CD4-positive, alpha-beta T cell treated with Interleukin-17A for 1 hour (primary cell): ENCODE results near the gene SPATC1L.

ENCODE experiments used
- DNase-seq: peaks from one replicate; pipeline ENCODE4 v3.0.0-alpha.2; 2020

The SPATC1L gene

GRCh38 chr21:46129846-46130651 lies 54.2 kb downstream of the SPATC1L start:
- no peak for DNase-seq

DNA sequence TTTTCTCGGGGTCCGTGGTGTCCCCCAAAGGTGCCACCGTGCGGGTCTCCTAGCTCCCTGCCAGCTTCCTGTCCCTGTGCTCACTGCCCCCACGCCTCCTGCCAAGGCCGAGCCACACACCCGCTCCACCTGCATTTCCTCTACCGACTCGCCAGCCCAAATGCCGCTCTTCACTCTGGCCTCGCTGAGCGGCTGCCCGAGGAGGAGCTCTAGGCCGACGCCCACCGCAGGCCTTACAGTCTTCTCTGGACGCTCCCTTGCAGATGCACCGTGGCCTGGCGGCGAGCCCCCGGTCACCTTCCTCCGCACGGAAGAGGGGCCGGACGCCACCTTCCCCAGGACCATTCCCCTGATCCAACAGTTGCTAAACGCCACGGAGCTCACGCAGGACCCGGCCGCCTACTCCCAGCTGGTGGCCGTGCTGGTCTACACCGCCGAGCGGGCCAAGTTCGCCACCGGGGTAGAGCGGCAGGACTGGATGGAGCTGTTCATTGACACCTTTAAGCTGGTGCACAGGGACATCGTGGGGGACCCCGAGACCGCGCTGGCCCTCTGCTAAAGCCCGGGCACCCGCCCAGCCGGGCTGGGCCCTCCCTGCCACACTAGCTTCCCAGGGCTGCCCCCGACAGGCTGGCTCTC lies 55.2 kb downstream of the SPATC1L start:
- DNase-seq = no peak

DNA sequence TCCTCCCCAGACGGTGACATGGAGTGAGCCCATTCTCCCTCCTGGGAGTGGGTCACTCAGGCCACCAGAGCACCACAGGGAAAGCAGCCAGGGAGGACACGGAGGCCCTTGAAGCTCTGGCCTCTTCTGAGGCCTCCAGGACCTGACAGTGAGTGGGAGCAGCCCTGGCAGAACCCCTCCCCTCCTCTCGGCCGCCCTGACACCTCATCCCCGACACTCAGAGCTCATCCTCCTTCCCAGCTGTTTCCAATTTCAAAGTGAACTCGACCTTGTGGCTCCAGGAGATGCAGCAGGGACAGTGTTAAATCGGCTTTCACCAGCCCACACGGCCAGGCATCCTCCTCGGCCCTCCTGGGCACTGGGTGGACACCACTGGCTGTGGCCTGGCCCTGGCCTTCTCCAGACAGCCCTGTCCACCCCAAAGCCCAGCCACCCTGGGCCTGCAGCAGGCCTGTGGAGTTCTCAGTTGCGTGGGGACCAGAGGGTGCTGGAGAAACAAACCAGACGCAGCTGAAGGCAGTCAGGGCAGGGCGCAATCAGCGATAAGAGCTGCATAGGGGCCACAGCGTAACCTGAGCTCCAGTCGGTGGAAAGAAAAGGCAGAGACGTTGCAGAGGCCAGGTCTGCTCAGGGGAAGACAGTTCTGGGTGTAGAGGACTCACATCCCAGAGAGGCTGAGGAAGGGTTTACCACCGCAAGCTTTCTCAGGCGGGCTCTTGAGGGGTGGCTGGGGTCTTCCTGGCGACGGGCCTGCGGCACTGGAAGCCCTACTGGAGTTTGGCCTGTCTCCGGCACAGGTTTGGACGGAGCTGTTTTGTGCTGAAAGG lies 55.9 kb downstream of the SPATC1L start:
- no peak for DNase-seq

GRCh38 chr21:46127239-46128105 lies 56.8 kb downstream of the SPATC1L start:
- no peak for DNase-seq

- no peak for DNase-seq
Measured at GRCh38 chr21:46126309-46127238, 57.7 kb downstream of the SPATC1L start.

DNA sequence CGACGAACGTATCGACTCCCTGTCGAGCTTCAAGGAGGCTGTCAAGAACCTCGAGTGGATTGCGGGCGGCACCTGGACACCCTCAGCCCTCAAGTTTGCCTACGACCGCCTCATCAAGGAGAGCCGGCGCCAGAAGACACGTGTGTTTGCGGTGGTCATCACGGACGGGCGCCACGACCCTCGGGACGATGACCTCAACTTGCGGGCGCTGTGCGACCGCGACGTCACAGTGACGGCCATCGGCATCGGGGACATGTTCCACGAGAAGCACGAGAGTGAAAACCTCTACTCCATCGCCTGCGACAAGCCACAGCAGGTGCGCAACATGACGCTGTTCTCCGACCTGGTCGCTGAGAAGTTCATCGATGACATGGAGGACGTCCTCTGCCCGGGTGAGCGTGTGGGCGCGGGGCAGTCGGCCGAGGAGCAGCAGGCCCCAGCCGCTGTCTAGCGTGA lies 58.4 kb downstream of the SPATC1L start:
- no peak for DNase-seq

- DNase-seq = no peak
Measured at GRCh38 chr21:46124926-46125845, 59.1 kb downstream of the SPATC1L start.

- DNase-seq = no peak
Measured at GRCh38 chr21:46124083-46124925, 60.0 kb downstream of the SPATC1L start.

- DNase-seq = no peak
Measured at GRCh38 chr21:46122758-46123683, 61.2 kb downstream of the SPATC1L start.

DNA sequence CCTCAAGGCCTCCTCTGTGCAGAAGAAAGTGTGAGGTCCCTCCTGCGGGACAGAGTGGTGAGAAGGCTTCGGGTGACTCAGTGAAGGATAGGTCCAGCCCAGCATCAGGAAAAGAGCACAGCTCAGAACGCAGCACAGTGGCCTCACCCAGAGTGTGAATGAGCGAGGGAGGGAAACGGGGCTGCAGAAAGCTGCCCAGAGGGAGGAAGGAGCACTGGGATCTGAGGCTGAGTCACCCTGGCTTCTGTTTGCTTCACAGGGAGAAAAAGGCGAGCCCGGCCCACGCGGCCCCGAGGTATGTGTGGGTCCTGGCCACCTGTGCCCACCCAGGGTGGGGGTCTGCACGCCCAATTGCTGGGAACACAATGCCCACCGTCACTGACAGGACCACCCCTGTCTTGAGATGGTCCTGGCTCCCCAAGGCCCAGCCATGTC lies 62.0 kb downstream of the SPATC1L start:
- DNase-seq = no peak

- DNase-seq = no peak
Measured at GRCh38 chr21:46121286-46122221, 62.7 kb downstream of the SPATC1L start.

- no peak for DNase-seq
Measured at GRCh38 chr21:46120301-46121285, 63.7 kb downstream of the SPATC1L start.

- DNase-seq = no peak
Measured at GRCh38 chr21:46119637-46120271, 64.5 kb downstream of the SPATC1L start.

DNA sequence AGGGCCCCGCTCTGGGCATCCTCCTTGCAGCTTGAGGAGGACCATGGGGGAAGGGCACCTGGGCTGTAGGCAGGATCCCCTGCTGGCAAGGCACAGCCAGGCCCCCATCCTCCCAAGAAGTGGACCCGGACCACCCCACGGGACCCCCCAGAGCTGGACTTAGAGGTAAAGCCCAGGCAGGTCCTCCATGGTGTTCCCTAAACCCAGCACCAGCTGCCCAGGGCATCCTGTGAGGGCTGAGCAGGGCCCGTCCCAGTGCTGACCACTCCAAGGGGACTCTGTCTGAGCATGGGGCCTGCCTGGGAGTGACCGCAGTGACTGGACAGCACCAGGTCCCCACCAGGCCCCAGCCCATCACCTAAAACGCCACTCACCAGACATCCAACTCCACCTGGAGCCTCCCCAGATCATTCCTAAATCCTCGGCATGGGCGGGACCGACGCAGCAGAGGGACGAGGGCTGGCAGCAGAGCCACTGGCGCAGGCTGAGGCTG lies 65.1 kb downstream of the SPATC1L start:
- no peak for DNase-seq
